ENCODE measurements around the gene CAVIN3. TPM values are rescaled to one million over a fixed set of nuclear protein-coding genes. Genes with fewer than 3 reads are reported as not detected.

CAVIN3 gene
- total and polyA plus RNA-seq, 2 donors (not counting 1 experiment from before 2014, with no cell fraction given), result not detected

DNA sequence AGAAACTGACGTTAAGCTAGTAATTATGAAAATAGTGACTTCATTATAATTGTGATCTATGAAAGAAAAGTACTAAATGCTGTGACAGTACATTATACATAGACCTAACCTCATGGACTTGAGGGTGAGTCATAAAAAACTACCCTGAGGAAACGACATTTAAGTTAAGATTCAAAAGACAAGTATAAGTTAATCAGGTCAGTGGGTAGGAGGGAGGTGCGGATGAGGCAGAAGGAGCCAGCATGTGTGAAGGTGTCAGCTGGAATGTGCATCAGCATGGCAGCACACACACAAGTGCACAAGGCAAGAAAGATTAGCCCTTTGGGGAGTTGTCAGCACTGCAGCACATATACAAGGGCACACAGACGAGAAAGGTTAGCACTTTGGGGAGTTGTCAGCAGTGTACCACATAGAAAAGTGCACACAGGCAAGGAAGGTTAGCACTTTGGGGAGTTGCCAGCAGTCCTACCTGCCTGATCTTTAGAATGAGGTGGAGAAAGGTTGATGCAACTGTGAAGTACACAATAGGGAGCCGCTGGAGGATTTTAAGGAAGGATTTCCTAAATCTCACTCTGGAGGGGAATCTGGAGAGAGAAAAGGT, 31.6 kb upstream of the CAVIN3 start:
- CTCF ChIA-PET, result interaction anchor here (0.8 to 5.5 kb wide), 9 partner anchors 8 to 358 kb away, joined by 3 to 43 read pairs (median 5); no protein-coding TSS in a partner anchor
- no peaks in the 10 kb centered on the region for H4K20me1 ChIP-seq (ENCODE audit: control insufficient read depth, insufficient read depth, low read length, poor library complexity, severe bottlenecking)
- no peak overlapping the region for H3K27ac Mint-ChIP-seq
- peaks cover 0 to 5% (median 0%) of the 10 kb centered on the region in 4 experiments for H3K27me3 ChIP-seq (replicated peaks in 1 of 4; ENCODE audit: control extremely low read depth in 1 of 4, control insufficient read depth in 3 of 4, insufficient read depth in 4 of 4, low read length in 3 of 4)
- H3K27ac ChIP-seq (ENCODE audit: low read length in 2 of 2), result no peak overlapping the region
- DNase-seq, result no peak
- WGBS (ENCODE audit: insufficient coverage), result 84% methylated on average over 3 of the region's 5 CpGs
- H3K4me3 Mint-ChIP-seq, result no peak overlapping the region
- no peaks in the 10 kb centered on the region for H3K9me3 ChIP-seq (ENCODE audit: control extremely low read depth in 1 of 3, control insufficient read depth in 2 of 3, insufficient read depth in 1 of 3, low read length in 2 of 3)
- H3K4me1 ChIP-seq (ENCODE audit: control insufficient read depth in 2 of 2, insufficient read depth in 2 of 2, low read length in 2 of 2), result peaks cover 0 to 6% of the 10 kb centered on the region in 2 donors
- no peak overlapping the region for H3K4me2 ChIP-seq (replicated peaks; ENCODE audit: low read depth, low read length, poor library complexity, severe bottlenecking)
- H3K36me3 ChIP-seq (replicated peaks in 1 of 2; ENCODE audit: control extremely low read depth in 1 of 2, control insufficient read depth in 1 of 2, extremely low read depth in 1 of 2, insufficient read depth in 2 of 2, low read length in 1 of 2), result no peaks in the 10 kb centered on the region
- no peaks in the 10 kb centered on the region for H3K79me2 ChIP-seq (ENCODE audit: control insufficient read depth, insufficient read depth, low read length)
- intact Hi-C loops (cut with micrococcal nuclease), result loop anchor here (5.0 to 10.0 kb wide), 3 partner anchors 100 to 1715 kb away; partner anchors contain the start of gene OR51D1
- no peaks in the 10 kb centered on the region for H3K27me3 Mint-ChIP-seq
- ATAC-seq (ENCODE audit: low read depth), result no peak
- H3K4me1 Mint-ChIP-seq, result no peaks in the 10 kb centered on the region
- no peaks in the 10 kb centered on the region for H3K9me3 Mint-ChIP-seq (ENCODE audit: insufficient read depth)
- no peak overlapping the region for H2AFZ ChIP-seq (ENCODE audit: insufficient read depth, low read depth, low read length, poor library complexity, severe bottlenecking)
- POLR2A ChIA-PET, result no interaction called here
- no peak overlapping the region for H3K4me3 ChIP-seq (ENCODE audit: control extremely low read depth in 1 of 5, extremely low read depth in 1 of 5, insufficient read depth in 1 of 5, low read depth in 2 of 5, low read length in 4 of 5)
- no peak overlapping the region for H3K9ac ChIP-seq (ENCODE audit: low read length)
- TF ChIP-seq, protein P1, sequence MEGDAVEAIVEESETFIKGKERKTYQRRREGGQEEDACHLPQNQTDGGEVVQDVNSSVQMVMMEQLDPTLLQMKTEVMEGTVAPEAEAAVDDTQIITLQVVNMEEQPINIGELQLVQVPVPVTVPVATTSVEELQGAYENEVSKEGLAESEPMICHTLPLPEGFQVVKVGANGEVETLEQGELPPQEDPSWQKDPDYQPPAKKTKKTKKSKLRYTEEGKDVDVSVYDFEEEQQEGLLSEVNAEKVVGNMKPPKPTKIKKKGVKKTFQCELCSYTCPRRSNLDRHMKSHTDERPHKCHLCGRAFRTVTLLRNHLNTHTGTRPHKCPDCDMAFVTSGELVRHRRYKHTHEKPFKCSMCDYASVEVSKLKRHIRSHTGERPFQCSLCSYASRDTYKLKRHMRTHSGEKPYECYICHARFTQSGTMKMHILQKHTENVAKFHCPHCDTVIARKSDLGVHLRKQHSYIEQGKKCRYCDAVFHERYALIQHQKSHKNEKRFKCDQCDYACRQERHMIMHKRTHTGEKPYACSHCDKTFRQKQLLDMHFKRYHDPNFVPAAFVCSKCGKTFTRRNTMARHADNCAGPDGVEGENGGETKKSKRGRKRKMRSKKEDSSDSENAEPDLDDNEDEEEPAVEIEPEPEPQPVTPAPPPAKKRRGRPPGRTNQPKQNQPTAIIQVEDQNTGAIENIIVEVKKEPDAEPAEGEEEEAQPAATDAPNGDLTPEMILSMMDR (IDR thresholded peaks at IDR 0.05), result no peak
- no peak for TF ChIP-seq EZH2 (IDR thresholded peaks at IDR 0.05; ENCODE audit: borderline replicate concordance, insufficient read depth, low read depth, low read length, poor library complexity, severe bottlenecking)

DNA sequence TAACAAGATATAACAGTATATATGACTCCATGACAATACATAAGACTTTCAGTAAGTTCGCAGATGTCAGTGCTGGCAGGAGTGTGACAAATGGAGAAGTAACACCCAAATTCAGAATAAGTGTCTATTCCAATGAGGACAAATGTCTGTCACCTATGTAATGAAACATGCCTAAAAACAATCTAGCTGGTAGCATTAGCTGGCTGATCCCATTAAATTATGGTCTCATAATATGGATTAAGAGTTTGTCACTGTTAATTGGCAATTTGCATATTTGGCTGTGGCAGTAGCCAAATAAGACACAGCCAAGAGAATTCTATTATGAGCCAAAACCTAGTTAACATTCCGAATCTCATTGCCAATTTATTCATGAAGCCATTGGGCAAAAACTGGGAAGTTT, 30.2 kb upstream of the CAVIN3 start:
- no peaks in the 10 kb centered on the region for H3K27me3 Mint-ChIP-seq
- WGBS (ENCODE audit: insufficient coverage), result no CpG with 5 or more reads among the region's 2 CpGs
- intact Hi-C loops (cut with micrococcal nuclease), result loop anchor here (5.0 to 10.0 kb wide), 3 partner anchors 98 to 1713 kb away; partner anchors contain the start of gene OR51D1

More for the DNA sequence above, 30.2 kb upstream of the CAVIN3 start:
- Histone ChIP-seq H3K9me3 (ENCODE audit: control extremely low read depth in 1 of 3, control insufficient read depth in 2 of 3, insufficient read depth in 1 of 3, low read length in 2 of 3) (no peaks in the 10 kb centered on the region), H3K9ac (ENCODE audit: low read length) (no peak overlapping the region), H2AFZ (ENCODE audit: insufficient read depth, low read depth, low read length, poor library complexity, severe bottlenecking) (no peak overlapping the region), H3K79me2 (ENCODE audit: control insufficient read depth, insufficient read depth, low read length) (no peaks in the 10 kb centered on the region), H3K4me3 (ENCODE audit: control extremely low read depth in 1 of 5, extremely low read depth in 1 of 5, insufficient read depth in 1 of 5, low read depth in 2 of 5, low read length in 4 of 5) (no peak overlapping the region), H3K36me3 (replicated peaks in 1 of 2; ENCODE audit: control extremely low read depth in 1 of 2, control insufficient read depth in 1 of 2, extremely low read depth in 1 of 2, insufficient read depth in 2 of 2, low read length in 1 of 2) (no peaks in the 10 kb centered on the region), H3K27ac (ENCODE audit: low read length in 2 of 2) (no peak overlapping the region), H3K27me3 (replicated peaks in 1 of 4; ENCODE audit: control extremely low read depth in 1 of 4, control insufficient read depth in 3 of 4, insufficient read depth in 4 of 4, low read length in 3 of 4) (peaks cover 0 to 5% (median 0%) of the 10 kb centered on the region in 4 experiments), H3K4me1 (ENCODE audit: control insufficient read depth in 2 of 2, insufficient read depth in 2 of 2, low read length in 2 of 2) (peaks cover 0 to 6% of the 10 kb centered on the region in 2 donors), H3K4me2 (replicated peaks; ENCODE audit: low read depth, low read length, poor library complexity, severe bottlenecking) (no peak overlapping the region), H4K20me1 (ENCODE audit: control insufficient read depth, insufficient read depth, low read length, poor library complexity, severe bottlenecking) (no peaks in the 10 kb centered on the region)
- Mint-ChIP-seq H3K4me1 (no peaks in the 10 kb centered on the region), H3K9me3 (ENCODE audit: insufficient read depth) (no peaks in the 10 kb centered on the region), H3K4me3 (no peak overlapping the region), H3K27ac (no peak overlapping the region)
- CTCF ChIA-PET, result interaction anchor here (1.3 to 5.5 kb wide), 3 partner anchors 13 to 28 kb away, joined by 3 to 43 read pairs (median 8); no protein-coding TSS in a partner anchor
- POLR2A ChIA-PET, result no interaction called here
- DNase-seq, result no peak
- TF ChIP-seq, protein P1 (IDR thresholded peaks at IDR 0.05), result no peak
- TF ChIP-seq EZH2 (IDR thresholded peaks at IDR 0.05; ENCODE audit: borderline replicate concordance, insufficient read depth, low read depth, low read length, poor library complexity, severe bottlenecking), result no peak
- no peak for ATAC-seq (ENCODE audit: low read depth)
